Measurements from ENCODE around the gene LHFPL2.

LHFPL2 gene

GRCh38 chr5:78591138-78591612 is 57.4 kb downstream of the LHFPL2 start:
- no peaks in the 10 kb centered on the region for H3K79me2 ChIP-seq (ENCODE audit: control insufficient read depth, low read length)
- H3K9me2 ChIP-seq (replicated peaks; ENCODE audit: control insufficient read depth, low read length): no peaks in the 10 kb centered on the region
- H3K4me2 ChIP-seq (ENCODE audit: low read length): no peak overlapping the region
- H3K36me3 ChIP-seq (ENCODE audit: control insufficient read depth, low read length): no peaks in the 10 kb centered on the region
- H3K4me1 ChIP-seq (ENCODE audit: control insufficient read depth, low read length): peaks cover 15% of the 10 kb centered on the region
- no peaks in the 10 kb centered on the region for H3K9me3 ChIP-seq (ENCODE audit: control insufficient read depth, insufficient read depth, low read length)
- TF ChIP-seq, protein P1, sequence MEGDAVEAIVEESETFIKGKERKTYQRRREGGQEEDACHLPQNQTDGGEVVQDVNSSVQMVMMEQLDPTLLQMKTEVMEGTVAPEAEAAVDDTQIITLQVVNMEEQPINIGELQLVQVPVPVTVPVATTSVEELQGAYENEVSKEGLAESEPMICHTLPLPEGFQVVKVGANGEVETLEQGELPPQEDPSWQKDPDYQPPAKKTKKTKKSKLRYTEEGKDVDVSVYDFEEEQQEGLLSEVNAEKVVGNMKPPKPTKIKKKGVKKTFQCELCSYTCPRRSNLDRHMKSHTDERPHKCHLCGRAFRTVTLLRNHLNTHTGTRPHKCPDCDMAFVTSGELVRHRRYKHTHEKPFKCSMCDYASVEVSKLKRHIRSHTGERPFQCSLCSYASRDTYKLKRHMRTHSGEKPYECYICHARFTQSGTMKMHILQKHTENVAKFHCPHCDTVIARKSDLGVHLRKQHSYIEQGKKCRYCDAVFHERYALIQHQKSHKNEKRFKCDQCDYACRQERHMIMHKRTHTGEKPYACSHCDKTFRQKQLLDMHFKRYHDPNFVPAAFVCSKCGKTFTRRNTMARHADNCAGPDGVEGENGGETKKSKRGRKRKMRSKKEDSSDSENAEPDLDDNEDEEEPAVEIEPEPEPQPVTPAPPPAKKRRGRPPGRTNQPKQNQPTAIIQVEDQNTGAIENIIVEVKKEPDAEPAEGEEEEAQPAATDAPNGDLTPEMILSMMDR (IDR thresholded peaks at IDR 0.05; ENCODE audit: low read depth, low read length, poor library complexity, severe bottlenecking): no peak
- no peak for TF ChIP-seq EZH2phosphoT487 (IDR thresholded peaks at IDR 0.05; ENCODE audit: borderline replicate concordance, low read length)
- H3K4me3 ChIP-seq (ENCODE audit: low read length): no peak overlapping the region
- no peaks in the 10 kb centered on the region for H3F3A ChIP-seq (ENCODE audit: control insufficient read depth, insufficient read depth)
- no peaks in the 10 kb centered on the region for H3K27me3 ChIP-seq (ENCODE audit: control insufficient read depth, low read length)
- no peaks in the 10 kb centered on the region for H4K20me1 ChIP-seq (ENCODE audit: control insufficient read depth, insufficient read depth, low read depth, low read length)
- no peak overlapping the region for H3K27ac ChIP-seq (ENCODE audit: low read depth, low read length)

- H3K4me1 ChIP-seq (ENCODE audit: control insufficient read depth, low read length): peaks cover 15% of the 10 kb centered on the region
- H3F3A ChIP-seq (ENCODE audit: control insufficient read depth, insufficient read depth): no peaks in the 10 kb centered on the region
- no peaks in the 10 kb centered on the region for H3K27me3 ChIP-seq (ENCODE audit: control insufficient read depth, low read length)
- H3K79me2 ChIP-seq (ENCODE audit: control insufficient read depth, low read length): no peaks in the 10 kb centered on the region
- H3K27ac ChIP-seq (ENCODE audit: low read depth, low read length): no peak overlapping the region
- H3K9me3 ChIP-seq (ENCODE audit: control insufficient read depth, insufficient read depth, low read length): no peaks in the 10 kb centered on the region
- H3K4me3 ChIP-seq (ENCODE audit: low read length): no peak overlapping the region
- H3K36me3 ChIP-seq (ENCODE audit: control insufficient read depth, low read length): no peaks in the 10 kb centered on the region
- TF ChIP-seq EZH2phosphoT487 (IDR thresholded peaks at IDR 0.05; ENCODE audit: borderline replicate concordance, low read length): no peak
- TF ChIP-seq, protein P1 (IDR thresholded peaks at IDR 0.05; ENCODE audit: low read depth, low read length, poor library complexity, severe bottlenecking): no peak
- H3K9me2 ChIP-seq (replicated peaks; ENCODE audit: control insufficient read depth, low read length): no peaks in the 10 kb centered on the region
- H3K4me2 ChIP-seq (ENCODE audit: low read length): no peak overlapping the region
- H4K20me1 ChIP-seq (ENCODE audit: control insufficient read depth, insufficient read depth, low read depth, low read length): no peaks in the 10 kb centered on the region
Observed at GRCh38 chr5:78589923-78590322, 58.6 kb downstream of the LHFPL2 start.

DNA sequence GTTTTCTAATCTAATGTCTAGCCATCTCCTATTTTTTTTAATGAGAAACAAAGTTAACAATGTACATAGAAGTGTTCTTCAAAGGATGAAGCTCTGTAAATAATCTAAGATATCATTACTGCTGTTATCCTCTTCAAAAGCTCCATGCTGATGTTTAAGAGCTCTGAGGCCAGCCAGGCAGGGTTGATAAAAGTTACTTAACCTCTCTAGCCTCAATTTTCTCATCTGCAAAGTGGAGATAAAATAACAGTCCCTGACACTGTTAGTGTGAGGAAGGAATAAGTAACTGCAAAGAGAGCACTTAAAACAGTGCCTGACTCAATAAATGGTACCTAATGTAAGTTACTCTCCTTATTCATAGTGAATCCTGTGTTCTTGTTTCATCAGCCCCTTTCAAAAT is 60.1 kb downstream of the LHFPL2 start:
- Histone ChIP-seq H3K4me2 (ENCODE audit: low read length) (no peak overlapping the region), H3K4me3 (ENCODE audit: low read length) (no peak overlapping the region), H3K27me3 (ENCODE audit: control insufficient read depth, low read length) (no peaks in the 10 kb centered on the region), H4K20me1 (ENCODE audit: control insufficient read depth, insufficient read depth, low read depth, low read length) (no peaks in the 10 kb centered on the region), H3K9me3 (ENCODE audit: control insufficient read depth, insufficient read depth, low read length) (no peaks in the 10 kb centered on the region), H3K79me2 (ENCODE audit: control insufficient read depth, low read length) (no peaks in the 10 kb centered on the region), H3K27ac (ENCODE audit: low read depth, low read length) (no peak overlapping the region), H3K4me1 (ENCODE audit: control insufficient read depth, low read length) (peaks cover 8% of the 10 kb centered on the region), H3F3A (ENCODE audit: control insufficient read depth, insufficient read depth) (no peaks in the 10 kb centered on the region), H3K9me2 (replicated peaks; ENCODE audit: control insufficient read depth, low read length) (no peaks in the 10 kb centered on the region), H3K36me3 (ENCODE audit: control insufficient read depth, low read length) (no peaks in the 10 kb centered on the region)
- TF ChIP-seq, protein P1 (IDR thresholded peaks at IDR 0.05; ENCODE audit: low read depth, low read length, poor library complexity, severe bottlenecking): no peak
- no peak for TF ChIP-seq EZH2phosphoT487 (IDR thresholded peaks at IDR 0.05; ENCODE audit: borderline replicate concordance, low read length)
